ENCODE measurements around the gene KCMF1.

Gene KCMF1

GRCh38 chr2:84980263-84980983, 9.5 kb downstream of the KCMF1 start:
- DNase-seq (ENCODE audit: low read depth in 4 of 4, low spot score in 1 of 4), result no peak

DNA sequence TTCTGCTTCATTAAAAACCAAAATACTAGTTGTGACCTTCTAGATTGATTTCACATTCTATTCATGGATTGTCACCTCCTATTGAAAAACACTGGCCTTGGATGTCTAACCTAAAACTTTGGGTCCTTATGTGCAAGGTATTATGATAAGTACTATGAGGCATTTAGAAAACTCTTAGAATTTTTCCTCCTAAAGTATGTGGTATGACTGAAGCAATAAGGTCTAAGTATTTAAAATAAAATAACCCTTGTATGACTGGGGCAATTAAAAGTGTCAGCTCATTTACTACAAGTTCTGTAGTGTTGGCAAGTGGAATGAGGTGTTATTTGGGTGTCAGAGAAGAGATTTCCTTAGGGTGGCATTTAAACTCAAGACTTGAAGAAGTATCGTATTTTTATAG, 15.1 kb downstream of the KCMF1 start:
- DNase-seq (ENCODE audit: low read depth in 4 of 4, low spot score in 1 of 4), result no peak

DNA sequence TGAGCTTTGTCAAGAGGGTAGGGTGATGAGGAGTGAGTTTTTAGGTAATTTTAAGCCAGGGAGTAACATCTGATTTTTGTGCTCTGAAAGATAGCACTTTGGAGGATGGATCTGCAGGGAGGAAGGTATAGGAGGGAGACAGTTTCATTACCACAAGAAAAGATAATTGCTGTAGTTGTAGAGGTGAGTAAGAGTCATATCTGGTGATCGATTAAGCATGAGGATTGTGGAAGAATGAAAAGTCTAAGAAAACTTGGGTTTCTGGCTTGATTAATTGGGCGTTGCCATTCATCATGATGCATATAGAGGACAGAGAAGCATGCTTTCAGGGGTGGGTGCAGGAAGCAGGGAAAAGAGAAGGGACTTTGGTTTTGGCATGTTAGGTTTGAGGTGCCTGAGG, 18.5 kb downstream of the KCMF1 start:
- no peak for DNase-seq (ENCODE audit: low read depth in 4 of 4, low spot score in 1 of 4)

DNA sequence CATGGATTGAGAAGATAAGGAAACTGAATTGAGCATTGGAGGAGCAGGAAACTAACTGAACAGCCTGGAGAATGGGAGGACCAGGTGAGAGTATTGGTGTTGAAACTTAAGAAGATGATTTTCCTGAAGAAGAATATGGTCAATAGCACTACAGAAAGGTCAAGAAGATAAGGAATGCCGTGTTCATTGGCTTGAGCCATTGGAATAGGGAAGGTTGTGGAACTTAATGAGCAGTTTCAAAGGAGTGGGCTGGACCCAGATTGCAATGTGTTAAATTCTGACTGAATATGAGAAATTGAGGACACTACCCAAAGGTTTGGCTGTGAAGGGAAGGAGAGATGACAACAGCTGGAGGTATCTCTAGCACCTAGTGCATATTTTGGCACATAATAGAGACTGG, 19.0 kb downstream of the KCMF1 start:
- DNase-seq (ENCODE audit: low read depth in 4 of 4, low spot score in 1 of 4), result no peak

DNA sequence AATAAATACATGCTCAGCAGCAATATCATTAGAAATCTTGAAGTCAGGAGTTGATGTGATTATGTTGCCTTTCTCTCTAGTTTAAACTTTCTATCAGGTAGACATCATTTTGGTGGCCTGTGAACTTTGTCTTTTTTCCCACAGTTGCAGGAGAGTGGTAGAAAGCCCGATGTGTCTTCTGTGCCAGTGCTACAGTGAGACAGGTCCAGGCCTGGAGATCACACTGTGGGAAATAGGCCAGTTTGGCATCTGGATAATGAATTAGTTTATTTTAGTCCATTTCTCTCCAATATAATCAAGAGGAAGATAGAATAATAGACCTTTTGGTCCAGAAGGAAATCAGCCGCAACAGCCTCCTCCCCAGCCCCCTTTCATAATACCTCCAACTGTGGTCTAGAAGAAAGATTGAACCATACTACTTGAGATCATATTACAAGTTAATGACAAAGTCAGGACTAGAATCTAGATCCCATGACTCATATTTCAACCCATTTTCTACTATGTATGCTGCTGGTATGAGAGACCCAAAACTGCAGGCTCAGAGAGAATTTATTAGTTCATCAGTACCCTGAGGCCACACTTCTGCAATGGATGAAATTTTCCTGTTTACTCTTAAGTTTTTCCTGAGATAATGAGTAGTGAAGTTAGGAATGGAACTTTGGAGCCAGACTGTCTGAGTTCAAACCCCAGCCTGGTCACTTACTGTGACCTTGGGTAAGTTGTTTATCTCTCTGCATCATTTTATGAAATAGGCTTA, 20.6 kb downstream of the KCMF1 start:
- no peak for DNase-seq (ENCODE audit: low read depth in 4 of 4, low spot score in 1 of 4)

DNA sequence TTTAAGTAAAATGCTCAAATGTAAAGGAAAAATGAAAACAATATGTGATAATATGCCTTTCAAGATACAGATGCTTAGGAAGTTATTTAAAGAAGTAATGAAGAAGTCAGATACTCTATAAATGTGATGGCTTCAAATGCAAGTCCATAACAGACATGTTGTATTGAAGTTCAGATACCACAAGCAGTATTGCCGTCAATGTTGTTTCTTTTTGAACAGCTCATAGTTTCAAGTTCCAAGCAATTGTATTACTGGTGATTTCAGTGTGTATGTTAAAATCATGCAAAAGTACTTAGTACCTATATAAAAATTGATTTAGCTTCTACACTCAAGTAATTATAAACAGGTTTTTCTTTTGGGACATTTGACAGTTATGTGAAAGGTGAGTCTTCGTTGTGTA, 24.9 kb downstream of the KCMF1 start:
- no peak for DNase-seq (ENCODE audit: low read depth in 4 of 4, low spot score in 1 of 4)

DNA sequence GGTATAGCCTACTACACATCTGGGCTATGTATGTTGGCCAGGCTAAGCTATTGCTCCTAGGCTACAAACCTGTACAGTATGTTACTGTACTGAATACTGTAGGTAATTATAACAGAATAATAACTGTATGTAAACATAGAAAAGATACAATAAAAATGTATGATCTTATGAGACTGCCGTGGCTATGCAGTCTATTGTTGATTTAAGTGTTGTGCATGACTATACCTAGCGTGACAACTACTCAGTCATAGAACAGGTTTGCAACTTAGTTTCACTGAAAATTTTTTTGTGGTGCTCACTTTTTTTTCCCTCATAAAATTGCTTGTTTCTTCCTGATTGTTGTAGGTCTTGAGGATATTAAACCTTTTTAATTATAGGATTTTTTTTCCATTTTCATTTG, 25.9 kb downstream of the KCMF1 start:
- no peak for DNase-seq (ENCODE audit: low read depth in 4 of 4, low spot score in 1 of 4)

GRCh38 chr2:84999553-84999955, 28.6 kb downstream of the KCMF1 start:
- no peak for DNase-seq (ENCODE audit: low read depth in 4 of 4, low spot score in 1 of 4)

- DNase-seq (ENCODE audit: low read depth in 4 of 4, low spot score in 1 of 4), result no peak
Measured at GRCh38 chr2:85001595-85001994, 30.6 kb downstream of the KCMF1 start.

GRCh38 chr2:85002534-85002933, 31.6 kb downstream of the KCMF1 start:
- no peak for DNase-seq (ENCODE audit: low read depth in 4 of 4, low spot score in 1 of 4)

- no peak for DNase-seq (ENCODE audit: low read depth in 4 of 4, low spot score in 1 of 4)
Measured at GRCh38 chr2:85008252-85008651, 37.3 kb downstream of the KCMF1 start.

DNA sequence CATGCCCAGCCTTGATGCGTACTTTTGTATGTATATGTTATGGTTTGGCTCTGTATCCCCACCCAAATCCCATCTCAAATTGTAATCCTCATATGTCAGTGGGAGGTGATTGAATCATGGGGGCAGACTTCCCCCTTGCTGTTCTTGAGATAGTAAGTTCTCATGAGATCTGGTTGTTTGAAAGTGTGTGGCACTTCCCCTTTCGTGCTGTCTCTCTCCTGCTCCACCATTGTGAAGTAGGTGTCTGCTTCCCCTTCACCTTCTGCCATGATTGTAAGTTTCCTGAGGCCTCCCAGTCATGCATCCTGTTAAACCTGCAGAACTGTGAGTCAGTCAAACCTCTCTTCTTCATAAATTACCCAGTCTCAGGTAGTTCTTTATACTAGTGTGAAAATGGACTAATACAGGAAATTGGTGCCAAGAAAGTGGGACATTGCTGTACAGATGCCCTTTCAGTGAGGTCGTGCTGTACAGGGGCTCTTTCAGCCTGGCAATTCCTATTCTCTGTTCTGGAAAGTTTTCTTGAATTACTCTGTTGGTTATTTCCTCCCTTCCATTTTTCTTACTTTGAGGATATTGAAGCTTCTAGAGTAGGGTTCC, 38.2 kb downstream of the KCMF1 start:
- DNase-seq (ENCODE audit: low read depth in 4 of 4, low spot score in 1 of 4), result no peak

DNA sequence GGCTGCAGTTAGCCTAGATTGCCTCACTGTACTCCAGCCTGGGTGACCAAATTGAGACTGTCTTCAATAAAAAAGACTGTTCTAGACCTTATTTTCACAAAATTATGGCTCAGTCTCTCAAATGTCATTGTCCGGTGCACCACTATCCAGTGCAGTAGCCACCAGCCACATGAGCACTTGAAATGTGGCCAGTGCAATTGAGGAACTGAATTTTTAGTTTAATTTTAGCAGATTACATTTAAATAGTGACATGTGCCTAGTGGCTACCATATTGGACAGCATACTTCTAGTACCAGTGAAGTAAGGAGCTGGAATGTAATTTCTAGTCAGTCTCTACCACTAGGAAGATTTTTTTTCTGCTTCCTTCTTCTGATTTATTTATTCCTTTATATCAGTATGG, 39.4 kb downstream of the KCMF1 start:
- DNase-seq (ENCODE audit: low read depth in 4 of 4, low spot score in 1 of 4), result no peak

DNA sequence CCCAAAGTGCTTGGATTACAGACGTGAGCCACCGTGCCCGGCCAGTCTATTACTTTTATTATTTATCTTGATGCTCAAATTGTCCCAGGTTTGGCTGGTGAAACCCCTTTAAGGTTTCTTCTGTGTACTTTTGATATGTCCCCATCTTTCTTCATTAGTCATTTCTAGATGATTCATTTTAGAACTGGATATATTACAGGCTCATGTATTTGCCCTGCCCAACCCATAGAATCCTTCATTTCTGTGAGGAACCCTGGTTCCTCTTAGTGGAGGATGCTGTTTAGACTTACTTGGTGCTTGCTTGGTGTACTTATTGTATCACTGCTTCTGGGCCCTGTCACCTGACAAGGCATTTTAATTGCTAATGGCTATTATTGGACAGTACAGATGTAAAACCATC, 40.1 kb downstream of the KCMF1 start:
- DNase-seq (ENCODE audit: low read depth in 4 of 4, low spot score in 1 of 4), result no peak

DNA sequence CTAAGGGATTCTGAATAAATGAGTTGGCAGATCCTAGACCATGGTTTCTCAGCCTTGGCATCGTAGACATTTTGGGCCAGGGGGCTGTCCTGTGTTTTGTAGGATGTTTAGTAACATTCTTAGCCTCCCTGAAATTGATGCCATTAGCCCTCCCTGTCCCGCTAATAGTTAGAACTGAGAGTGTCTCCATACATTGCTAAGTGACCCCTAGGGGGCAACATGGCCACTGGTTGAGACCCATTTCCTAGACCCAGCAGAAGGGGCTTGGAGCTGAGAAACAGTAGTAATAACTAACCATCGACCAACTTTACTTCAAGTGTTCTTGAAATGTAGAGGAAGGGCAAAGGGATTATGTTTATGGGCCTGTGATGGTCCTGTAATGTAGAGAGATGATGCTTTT, 40.8 kb downstream of the KCMF1 start:
- no peak for DNase-seq (ENCODE audit: low read depth in 4 of 4, low spot score in 1 of 4)

- no peak for DNase-seq (ENCODE audit: low read depth in 4 of 4, low spot score in 1 of 4)
Measured at GRCh38 chr2:85012431-85012830, 41.5 kb downstream of the KCMF1 start.

GRCh38 chr2:85012855-85013254, 41.9 kb downstream of the KCMF1 start:
- no peak for DNase-seq (ENCODE audit: low read depth in 4 of 4, low spot score in 1 of 4)

DNA sequence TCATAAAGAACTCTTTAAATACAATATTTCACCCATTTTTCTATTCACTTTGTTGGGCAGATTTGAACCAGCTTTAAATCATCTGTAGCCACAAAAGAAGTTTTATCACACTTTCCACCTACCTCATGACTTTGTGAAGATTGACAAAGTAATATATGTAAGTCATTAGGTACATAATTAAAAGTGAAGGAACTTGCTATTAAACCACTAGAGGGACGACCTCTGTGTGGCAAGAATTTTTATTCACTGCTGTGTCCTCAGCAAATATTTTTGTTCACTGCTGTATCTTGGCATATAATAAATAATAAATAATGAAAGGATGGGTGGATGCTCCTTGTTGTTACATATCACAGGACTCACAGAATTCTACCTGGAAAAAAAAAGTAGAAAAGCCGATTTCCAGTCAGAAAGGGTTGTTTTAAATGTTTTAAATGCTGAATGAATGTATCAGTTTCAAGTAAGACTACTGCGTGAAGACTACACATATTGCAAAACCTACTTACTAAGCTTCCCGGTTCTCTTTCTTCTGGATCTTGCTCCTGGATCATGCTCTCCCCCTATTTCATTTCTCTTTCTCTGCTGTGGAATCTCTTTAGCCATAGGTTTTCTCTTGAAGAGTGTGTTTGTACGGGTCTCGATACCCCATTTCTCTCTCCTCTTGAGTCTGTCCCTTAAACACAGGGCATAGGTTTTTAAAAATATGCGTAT, 44.8 kb downstream of the KCMF1 start:
- no peak for DNase-seq (ENCODE audit: low read depth in 4 of 4, low spot score in 1 of 4)

DNA sequence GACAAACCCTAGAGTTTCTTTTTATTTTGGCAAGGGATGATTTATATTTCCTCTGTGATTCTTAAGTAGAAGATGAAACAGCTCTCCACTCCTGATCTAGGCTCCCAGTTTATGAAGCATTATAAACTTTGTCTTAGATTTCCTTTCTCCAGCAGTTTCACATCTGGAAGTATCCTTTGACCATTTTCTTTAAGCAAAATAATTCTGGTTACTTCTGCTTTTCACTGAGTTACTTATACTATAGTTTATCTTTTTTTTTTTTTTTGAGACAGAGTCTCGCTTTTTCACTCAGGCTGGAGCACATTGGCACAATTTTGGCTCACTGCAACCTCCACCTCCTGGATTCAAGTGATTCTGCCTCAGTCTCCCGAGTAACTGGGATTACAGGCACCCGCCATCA, 45.5 kb downstream of the KCMF1 start:
- DNase-seq (ENCODE audit: low read depth in 4 of 4, low spot score in 1 of 4), result no peak

GRCh38 chr2:85017411-85018048, 46.6 kb downstream of the KCMF1 start:
- DNase-seq (ENCODE audit: low read depth in 4 of 4, low spot score in 1 of 4), result no peak

- DNase-seq (ENCODE audit: low read depth in 4 of 4, low spot score in 1 of 4), result no peak
Measured at GRCh38 chr2:85018049-85018447, 47.1 kb downstream of the KCMF1 start.

Measured in stimulated activated CD4-positive, alpha-beta T cell treated with anti-CD3 and anti-CD28 coated beads, Interleukin-1b, Interleukin-23, amount 100 ng/mL, for 24 hours (primary cell).